SH-SY5Y (cell line): ENCODE measurements around the gene ZNF516.

Experiments
- GATA2 ChIP-seq: IDR thresholded peaks from 2 replicates; pipeline ENCODE4 v1.6.1; 2011; ENCODE audit warnings: mild to moderate bottlenecking, low read depth, low read length
- GATA3 ChIP-seq: IDR thresholded peaks from 2 replicates; pipeline ENCODE4 v1.6.1; 2011; ENCODE audit warnings: low read depth, mild to moderate bottlenecking, low read length, moderate library complexity

DNA sequence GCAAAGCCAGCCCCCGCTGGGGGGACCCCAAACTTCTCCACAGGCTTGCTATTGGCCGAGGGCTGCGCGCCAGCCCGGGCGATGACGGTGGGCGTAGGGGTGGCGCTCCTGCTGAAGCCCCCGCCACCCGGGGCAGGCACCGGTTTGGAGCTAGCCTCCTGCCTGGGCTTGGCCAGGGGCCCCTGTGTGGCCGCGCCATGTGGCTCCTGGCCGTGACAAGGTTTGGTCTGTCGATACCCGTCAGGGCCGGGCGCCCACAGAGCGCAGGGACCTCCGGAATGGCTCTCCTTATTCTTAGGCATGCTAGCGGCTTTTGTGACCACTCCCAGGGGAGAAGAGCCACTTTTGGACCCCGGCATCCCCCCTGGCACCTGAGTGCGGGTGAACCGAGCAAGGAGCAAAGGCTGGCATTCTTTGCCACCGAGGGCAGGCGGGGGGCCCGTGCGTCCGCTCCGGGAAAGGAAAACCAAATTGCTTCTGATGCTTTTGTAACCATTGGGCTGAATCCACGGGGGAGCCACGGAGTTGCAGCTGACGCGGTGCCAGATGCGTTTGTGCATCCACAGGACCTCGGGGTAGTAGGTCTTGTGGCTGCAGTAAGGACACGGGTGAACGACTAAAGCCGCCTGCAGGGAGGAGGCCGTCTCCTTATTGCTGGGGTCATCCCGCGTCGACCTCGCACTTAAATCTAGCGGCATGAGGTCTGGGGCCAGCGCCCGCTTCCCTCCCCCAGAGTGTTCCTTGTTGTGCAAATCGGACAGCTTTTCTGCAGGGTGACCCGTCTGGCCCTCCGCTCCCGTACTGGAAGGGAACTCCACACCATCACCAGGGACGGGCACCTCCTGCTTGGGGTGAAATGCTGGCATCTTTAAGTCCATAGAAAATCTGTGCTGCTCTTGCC lies 115.6 kb downstream of the ZNF516 start:
- TF ChIP-seq GATA3: no peak
- no peak for TF ChIP-seq GATA2
